ENCODE results near the gene ZNF778.
A peak's percentile ranks its signal among the peaks of the same experiment; 100 is the strongest.

ZNF778 gene

GRCh38 chr16:89210904-89211515 is 6.5 kb upstream of the ZNF778 start:
- DNase-seq, result no peak
- H3K4me3 Mint-ChIP-seq, result no peak overlapping the region
- H3K9me3 Mint-ChIP-seq, result no peaks in the 10 kb centered on the region
- peaks cover 68% of the 10 kb centered on the region for H3K27me3 Mint-ChIP-seq (ENCODE audit: low read depth, poor library complexity)
- no peak overlapping the region for H3K27ac Mint-ChIP-seq
- TF ChIP-seq, protein P1, sequence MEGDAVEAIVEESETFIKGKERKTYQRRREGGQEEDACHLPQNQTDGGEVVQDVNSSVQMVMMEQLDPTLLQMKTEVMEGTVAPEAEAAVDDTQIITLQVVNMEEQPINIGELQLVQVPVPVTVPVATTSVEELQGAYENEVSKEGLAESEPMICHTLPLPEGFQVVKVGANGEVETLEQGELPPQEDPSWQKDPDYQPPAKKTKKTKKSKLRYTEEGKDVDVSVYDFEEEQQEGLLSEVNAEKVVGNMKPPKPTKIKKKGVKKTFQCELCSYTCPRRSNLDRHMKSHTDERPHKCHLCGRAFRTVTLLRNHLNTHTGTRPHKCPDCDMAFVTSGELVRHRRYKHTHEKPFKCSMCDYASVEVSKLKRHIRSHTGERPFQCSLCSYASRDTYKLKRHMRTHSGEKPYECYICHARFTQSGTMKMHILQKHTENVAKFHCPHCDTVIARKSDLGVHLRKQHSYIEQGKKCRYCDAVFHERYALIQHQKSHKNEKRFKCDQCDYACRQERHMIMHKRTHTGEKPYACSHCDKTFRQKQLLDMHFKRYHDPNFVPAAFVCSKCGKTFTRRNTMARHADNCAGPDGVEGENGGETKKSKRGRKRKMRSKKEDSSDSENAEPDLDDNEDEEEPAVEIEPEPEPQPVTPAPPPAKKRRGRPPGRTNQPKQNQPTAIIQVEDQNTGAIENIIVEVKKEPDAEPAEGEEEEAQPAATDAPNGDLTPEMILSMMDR (IDR thresholded peaks at IDR 0.05), result no peak
- no peaks in the 10 kb centered on the region for H3K4me1 Mint-ChIP-seq
- no peaks in the 10 kb centered on the region for H3K36me3 Mint-ChIP-seq (ENCODE audit: low read depth)

DNA sequence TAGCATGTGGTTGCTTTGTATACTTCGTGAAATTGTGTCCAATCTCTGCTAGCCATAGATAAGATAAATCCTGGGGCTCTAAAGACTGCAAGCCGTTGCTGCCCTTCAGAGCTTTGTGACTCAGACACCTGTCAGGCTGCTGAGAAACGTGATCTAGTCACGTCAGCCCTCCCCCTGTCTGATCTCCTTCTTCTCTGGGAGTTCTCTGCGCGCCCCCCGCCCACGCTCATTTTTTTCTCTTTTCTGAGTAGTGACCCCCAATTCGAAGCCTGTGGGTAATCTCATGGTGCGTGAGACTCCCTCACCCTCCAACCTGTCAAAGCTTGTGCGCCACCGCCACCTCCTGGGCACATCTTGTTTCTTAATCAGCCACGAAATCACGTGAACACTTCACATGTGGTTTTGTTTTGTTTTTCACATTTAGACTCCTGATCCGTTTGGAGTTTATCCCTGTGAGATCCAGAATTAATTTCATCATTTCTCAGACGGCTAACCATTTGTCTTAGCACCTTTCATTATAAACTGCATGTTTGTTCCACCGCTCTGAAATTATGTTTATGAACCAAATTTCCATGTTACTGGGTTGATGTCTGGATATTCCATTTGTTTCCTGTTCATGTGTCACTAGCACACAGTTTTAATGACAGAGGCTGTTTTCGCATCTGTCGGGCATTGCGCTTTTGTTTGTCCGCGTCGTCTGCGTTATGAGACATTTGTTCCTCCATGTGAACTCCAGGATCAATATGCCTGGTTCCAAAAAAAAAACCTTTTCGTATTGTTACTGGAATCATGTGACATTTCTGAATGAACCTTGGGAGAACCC is 977 bp upstream of the ZNF778 start:
- Mint-ChIP-seq H3K27ac (peak overlapping the region; percentile 87), H3K27me3 (ENCODE audit: low read depth, poor library complexity) (peaks cover 24% of the 10 kb centered on the region), H3K4me1 (peaks cover 21% of the 10 kb centered on the region), H3K9me3 (no peaks in the 10 kb centered on the region), H3K4me3 (peak overlapping the region; percentile 91), H3K36me3 (ENCODE audit: low read depth) (peaks cover 3% of the 10 kb centered on the region)
- TF ChIP-seq, protein P1 (IDR thresholded peaks at IDR 0.05), result peak; percentile 68
- DNase-seq, result peak; percentile 76

- TF ChIP-seq, protein P1 (IDR thresholded peaks at IDR 0.05), result no peak
- Mint-ChIP-seq H3K27me3 (ENCODE audit: low read depth, poor library complexity) (peaks cover 23% of the 10 kb centered on the region), H3K4me3 (peak overlapping the region; percentile 91), H3K36me3 (ENCODE audit: low read depth) (peaks cover 8% of the 10 kb centered on the region), H3K9me3 (no peaks in the 10 kb centered on the region), H3K27ac (peak overlapping the region; percentile 87), H3K4me1 (peaks cover 21% of the 10 kb centered on the region)
- DNase-seq, result no peak
Observed at GRCh38 chr16:89217138-89217387, 440 bp upstream of the ZNF778 start.

GRCh38 chr16:89219365-89219764 is 1.9 kb downstream of the ZNF778 start:
- TF ChIP-seq, protein P1 (IDR thresholded peaks at IDR 0.05), result no peak
- Mint-ChIP-seq H3K4me1 (peaks cover 21% of the 10 kb centered on the region), H3K36me3 (ENCODE audit: low read depth) (peaks cover 27% of the 10 kb centered on the region), H3K27ac (no peak overlapping the region), H3K4me3 (peak overlapping the region; percentile 81), H3K27me3 (ENCODE audit: low read depth, poor library complexity) (peaks cover 6% of the 10 kb centered on the region), H3K9me3 (peaks cover under 1% of the 10 kb centered on the region)
- DNase-seq, result no peak

- peaks cover 50% of the 10 kb centered on the region for H3K36me3 Mint-ChIP-seq (ENCODE audit: low read depth)
- no peaks in the 10 kb centered on the region for H3K27me3 Mint-ChIP-seq (ENCODE audit: low read depth, poor library complexity)
- H3K4me1 Mint-ChIP-seq, result peaks cover 16% of the 10 kb centered on the region
- no peak for DNase-seq
- no peak overlapping the region for H3K4me3 Mint-ChIP-seq
- TF ChIP-seq, protein P1 (IDR thresholded peaks at IDR 0.05), result no peak
- H3K27ac Mint-ChIP-seq, result no peak overlapping the region
- peaks cover 16% of the 10 kb centered on the region for H3K9me3 Mint-ChIP-seq
Observed at GRCh38 chr16:89221604-89222003, 4.1 kb downstream of the ZNF778 start.

GRCh38 chr16:89222931-89223330 is 5.4 kb downstream of the ZNF778 start:
- Mint-ChIP-seq H3K9me3 (peaks cover 29% of the 10 kb centered on the region), H3K4me1 (peaks cover 11% of the 10 kb centered on the region), H3K4me3 (no peak overlapping the region), H3K27ac (peak overlapping the region; percentile 78), H3K36me3 (ENCODE audit: low read depth) (peaks cover 63% of the 10 kb centered on the region), H3K27me3 (ENCODE audit: low read depth, poor library complexity) (no peaks in the 10 kb centered on the region)
- DNase-seq, result no peak
- TF ChIP-seq, protein P1 (IDR thresholded peaks at IDR 0.05), result no peak
